GM19025 (cell line): ENCODE measurements around the gene AGAP1.

Source experiments
- ATAC-seq: cut with Tn5 transposase; IDR thresholded peaks from one replicate; pipeline ENCODE4 v1.9.1; 2021; ENCODE audit warnings: mild to moderate bottlenecking, low read depth, moderate library complexity; ENCODE audit not compliant: unreplicated experiment

Gene AGAP1

GRCh38 chr2:235876099-235876679 lies 382.3 kb downstream of the AGAP1 start:
- no peak for ATAC-seq

- ATAC-seq, result no peak
These were observed 383.5 kb downstream of the AGAP1 start for GRCh38 chr2:235877275-235877802.

GRCh38 chr2:235879116-235879515 lies 385.3 kb downstream of the AGAP1 start:
- ATAC-seq, result no peak

GRCh38 chr2:235883675-235884074 lies 389.8 kb downstream of the AGAP1 start:
- ATAC-seq, result no peak

- no peak for ATAC-seq
These were observed 395.4 kb downstream of the AGAP1 start for GRCh38 chr2:235889302-235889630.

- no peak for ATAC-seq
These were observed 399.4 kb downstream of the AGAP1 start for GRCh38 chr2:235893129-235893698.

GRCh38 chr2:235894839-235895238 lies 401.0 kb downstream of the AGAP1 start:
- ATAC-seq, result no peak

GRCh38 chr2:235896061-235896460 lies 402.2 kb downstream of the AGAP1 start:
- no peak for ATAC-seq

- no peak for ATAC-seq
These were observed 404.1 kb downstream of the AGAP1 start for GRCh38 chr2:235897992-235898391.

- ATAC-seq, result no peak
These were observed 404.9 kb downstream of the AGAP1 start for GRCh38 chr2:235898766-235899165.

GRCh38 chr2:235900631-235901030 lies 406.8 kb downstream of the AGAP1 start:
- no peak for ATAC-seq

- no peak for ATAC-seq
These were observed 407.4 kb downstream of the AGAP1 start for GRCh38 chr2:235901243-235901642.

GRCh38 chr2:235903782-235904584 lies 410.1 kb downstream of the AGAP1 start:
- no peak for ATAC-seq

- no peak for ATAC-seq
These were observed 410.7 kb downstream of the AGAP1 start for GRCh38 chr2:235904585-235904931.

- ATAC-seq, result peak; percentile 70
These were observed 415.0 kb downstream of the AGAP1 start for GRCh38 chr2:235908826-235909225.

- no peak for ATAC-seq
These were observed 415.5 kb downstream of the AGAP1 start for GRCh38 chr2:235909358-235909757.

GRCh38 chr2:235910067-235910466 lies 416.2 kb downstream of the AGAP1 start:
- no peak for ATAC-seq

GRCh38 chr2:235911125-235911524 lies 417.3 kb downstream of the AGAP1 start:
- no peak for ATAC-seq

GRCh38 chr2:235911633-235912233 lies 417.9 kb downstream of the AGAP1 start:
- no peak for ATAC-seq

- no peak for ATAC-seq
These were observed 420.9 kb downstream of the AGAP1 start for GRCh38 chr2:235914756-235915155.

- ATAC-seq, result no peak
These were observed 423.7 kb downstream of the AGAP1 start for GRCh38 chr2:235917506-235917905.
